Omental fat pad (tissue), 4 donors: ENCODE results near the gene DUSP10. TPM values are rescaled to one million over a fixed set of nuclear protein-coding genes. Genes with fewer than 3 reads are reported as not detected.

Experiments used
- ATAC-seq: fragments of 150-250 bp; one replicate; pipeline ENCODE4 v1.9.1; 2016; ENCODE audit warnings: mild to moderate bottlenecking, moderate library complexity; ENCODE audit not compliant: low FRiP score
- DNase-seq: peaks from one replicate; pipeline ENCODE4 v3.0.0-alpha.2; 2019; ENCODE audit warnings: low spot score
- CTCF ChIP-seq, 3 donors: fragments of 450-650 bp; IDR thresholded peaks; one replicate each; pipeline ENCODE4 v1.5.1; 2016 to 2017; ENCODE audit warnings: antibody characterized with exemption in 3 of 3, mild to moderate bottlenecking in 3 of 3, moderate library complexity in 2 of 3
- total RNA-seq, 4 donors: library from RNA; depleted of rRNA; stranded (reverse); fragments of >200 nt; gene quantifications; one replicate each; pipeline ENCODE4 v1.1.0, GENCODE V29; 2016

Gene DUSP10
- total RNA-seq, 4 donors from 2014 or later: 3.1 to 13.0 (median 10.2) TPM

GRCh38 chr1:221714227-221715152, 27.4 kb downstream of the DUSP10 start:
- DNase-seq (no peak), ATAC-seq (no peak)
- no peak for TF ChIP-seq CTCF (IDR thresholded peaks at IDR 0.05)

- DNase-seq (no peak), ATAC-seq (no peak)
- TF ChIP-seq CTCF (IDR thresholded peaks at IDR 0.05): no peak
These were observed 29.0 kb downstream of the DUSP10 start for GRCh38 chr1:221712776-221713431.

GRCh38 chr1:221712198-221712684, 29.6 kb downstream of the DUSP10 start:
- TF ChIP-seq CTCF (IDR thresholded peaks at IDR 0.05): no peak
- DNase-seq (no peak), ATAC-seq (peak; percentile 64)

GRCh38 chr1:221711656-221712055, 30.2 kb downstream of the DUSP10 start:
- TF ChIP-seq CTCF (IDR thresholded peaks at IDR 0.05): no peak
- ATAC-seq (no peak), DNase-seq (no peak)

GRCh38 chr1:221711063-221711577, 30.8 kb downstream of the DUSP10 start:
- no peak for TF ChIP-seq CTCF (IDR thresholded peaks at IDR 0.05)
- no peak for ATAC-seq
- no peak for DNase-seq

- TF ChIP-seq CTCF (IDR thresholded peaks at IDR 0.05): no peak
- DNase-seq (no peak), ATAC-seq (no peak)
These were observed 32.0 kb downstream of the DUSP10 start for GRCh38 chr1:221709854-221710253.
